Measurements from ENCODE around the gene DHH.

Gene DHH

DNA sequence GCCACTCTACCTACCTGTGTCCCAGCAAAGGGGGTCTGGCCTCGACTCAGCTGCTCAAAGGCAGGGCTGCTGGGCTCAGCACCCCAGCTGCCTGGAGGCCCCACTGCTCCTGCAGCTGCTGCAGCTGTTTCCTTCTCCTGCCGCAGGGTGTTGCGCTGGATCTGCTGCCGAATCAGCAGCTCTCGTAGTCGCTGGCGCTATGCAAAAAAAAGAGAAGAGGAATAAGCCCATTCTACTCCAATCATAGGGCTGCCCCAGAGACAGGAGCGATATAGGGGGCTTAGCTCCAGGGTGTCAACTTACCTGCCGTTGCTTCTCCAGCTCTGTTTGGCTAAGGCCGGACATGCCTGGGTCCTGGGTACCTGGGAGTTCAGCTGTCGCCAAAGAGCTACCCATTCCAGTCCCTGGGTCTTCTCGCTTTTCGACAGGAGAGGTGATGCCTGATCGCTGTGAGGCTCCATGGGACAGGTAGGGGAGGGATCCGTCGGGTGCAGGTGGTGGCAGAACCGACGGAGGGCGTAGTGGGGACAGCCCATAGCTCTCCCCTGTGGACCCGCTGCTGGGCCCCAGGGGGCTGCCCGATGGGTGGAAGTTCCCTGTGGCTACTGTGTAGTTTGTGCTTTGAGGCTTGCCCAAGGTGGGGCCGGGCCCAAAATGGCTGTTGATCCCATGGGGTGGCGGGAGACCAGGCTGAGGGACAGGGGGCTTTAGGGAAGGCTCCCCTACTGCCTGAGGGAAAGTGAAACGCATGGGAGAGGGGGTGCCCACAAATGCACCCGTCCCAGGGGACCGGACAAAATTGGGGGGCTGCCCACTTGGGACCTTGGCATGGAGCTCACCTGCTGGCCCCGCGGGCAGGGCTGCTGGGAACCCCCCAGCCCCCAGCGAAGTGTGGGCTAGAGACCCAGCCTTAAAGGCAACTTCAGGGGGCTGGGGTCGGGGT is 54.9 kb downstream of the DHH start:
- H3K9me2 ChIP-seq (replicated peaks; ENCODE audit: insufficient read depth, low read length) = no peaks in the 10 kb centered on the region
- no peaks in the 10 kb centered on the region for H3K27me3 ChIP-seq (ENCODE audit: low read length)
- H3K9me3 ChIP-seq (ENCODE audit: insufficient read depth, low read length) = no peaks in the 10 kb centered on the region
- TF ChIP-seq EZH2phosphoT487 (conservative IDR thresholded peaks at IDR 0.05; ENCODE audit: low read length) = no peak
- TF ChIP-seq, protein P1, sequence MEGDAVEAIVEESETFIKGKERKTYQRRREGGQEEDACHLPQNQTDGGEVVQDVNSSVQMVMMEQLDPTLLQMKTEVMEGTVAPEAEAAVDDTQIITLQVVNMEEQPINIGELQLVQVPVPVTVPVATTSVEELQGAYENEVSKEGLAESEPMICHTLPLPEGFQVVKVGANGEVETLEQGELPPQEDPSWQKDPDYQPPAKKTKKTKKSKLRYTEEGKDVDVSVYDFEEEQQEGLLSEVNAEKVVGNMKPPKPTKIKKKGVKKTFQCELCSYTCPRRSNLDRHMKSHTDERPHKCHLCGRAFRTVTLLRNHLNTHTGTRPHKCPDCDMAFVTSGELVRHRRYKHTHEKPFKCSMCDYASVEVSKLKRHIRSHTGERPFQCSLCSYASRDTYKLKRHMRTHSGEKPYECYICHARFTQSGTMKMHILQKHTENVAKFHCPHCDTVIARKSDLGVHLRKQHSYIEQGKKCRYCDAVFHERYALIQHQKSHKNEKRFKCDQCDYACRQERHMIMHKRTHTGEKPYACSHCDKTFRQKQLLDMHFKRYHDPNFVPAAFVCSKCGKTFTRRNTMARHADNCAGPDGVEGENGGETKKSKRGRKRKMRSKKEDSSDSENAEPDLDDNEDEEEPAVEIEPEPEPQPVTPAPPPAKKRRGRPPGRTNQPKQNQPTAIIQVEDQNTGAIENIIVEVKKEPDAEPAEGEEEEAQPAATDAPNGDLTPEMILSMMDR (IDR thresholded peaks at IDR 0.05; ENCODE audit: insufficient read depth, low read length, poor library complexity, severe bottlenecking) = no peak
- no peaks in the 10 kb centered on the region for H4K20me1 ChIP-seq (ENCODE audit: low read depth, low read length)
- no peak overlapping the region for H3K4me2 ChIP-seq (ENCODE audit: low read depth, low read length, poor library complexity, severe bottlenecking)
- no peaks in the 10 kb centered on the region for H3F3A ChIP-seq (ENCODE audit: insufficient read depth)
- no peak overlapping the region for H3K9ac ChIP-seq (ENCODE audit: low read length)
- H3K79me2 ChIP-seq (ENCODE audit: insufficient read depth, low read length) = no peaks in the 10 kb centered on the region
- no peak overlapping the region for H3K4me3 ChIP-seq (ENCODE audit: insufficient read depth, low read length, poor library complexity, severe bottlenecking)
- H3K36me3 ChIP-seq (ENCODE audit: low read length) = peaks cover 6% of the 10 kb centered on the region
- H3K27ac ChIP-seq (ENCODE audit: low read depth, low read length) = no peak overlapping the region
- H2AFZ ChIP-seq (ENCODE audit: low read depth, low read length, severe bottlenecking) = no peak overlapping the region

DNA sequence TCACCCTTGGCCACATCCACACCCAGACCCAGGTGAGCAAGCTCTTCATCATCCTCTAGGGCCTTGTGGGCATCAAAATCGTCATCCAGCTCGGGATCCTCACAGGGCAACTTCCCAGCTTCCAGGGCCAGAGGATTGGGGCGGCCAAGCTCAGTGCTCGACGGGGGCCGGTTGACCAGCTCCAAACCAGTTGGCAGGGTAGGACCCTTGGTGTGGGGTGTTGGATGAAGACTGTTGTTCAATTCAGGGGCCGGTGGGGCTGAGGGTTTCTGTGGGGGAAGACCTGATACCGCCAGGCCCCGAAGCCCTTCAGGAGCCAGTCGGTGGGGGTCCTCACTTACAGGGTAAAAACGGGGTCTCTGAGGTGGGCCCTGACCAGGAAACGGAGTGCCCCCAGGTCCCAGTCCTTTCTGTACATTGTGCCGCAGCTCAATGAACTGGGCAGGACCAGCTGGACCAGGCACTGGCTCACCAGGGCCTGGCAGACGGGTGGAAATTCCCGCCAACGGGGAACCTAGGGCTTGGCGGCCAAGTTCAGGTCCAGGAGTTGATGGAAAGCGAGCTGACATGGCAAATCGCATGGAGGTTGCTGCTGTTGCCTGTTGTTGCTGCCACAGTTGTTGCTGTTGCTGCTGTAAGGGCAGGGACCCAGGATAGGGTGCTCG is 56.2 kb downstream of the DHH start:
- H4K20me1 ChIP-seq (ENCODE audit: low read depth, low read length) = no peaks in the 10 kb centered on the region
- no peaks in the 10 kb centered on the region for H3K9me3 ChIP-seq (ENCODE audit: insufficient read depth, low read length)
- TF ChIP-seq, protein P1 (IDR thresholded peaks at IDR 0.05; ENCODE audit: insufficient read depth, low read length, poor library complexity, severe bottlenecking) = no peak
- no peak for TF ChIP-seq EZH2phosphoT487 (conservative IDR thresholded peaks at IDR 0.05; ENCODE audit: low read length)
- H3K9ac ChIP-seq (ENCODE audit: low read length) = no peak overlapping the region
- no peaks in the 10 kb centered on the region for H3F3A ChIP-seq (ENCODE audit: insufficient read depth)
- H3K4me3 ChIP-seq (ENCODE audit: insufficient read depth, low read length, poor library complexity, severe bottlenecking) = no peak overlapping the region
- H3K27me3 ChIP-seq (ENCODE audit: low read length) = no peaks in the 10 kb centered on the region
- no peaks in the 10 kb centered on the region for H3K9me2 ChIP-seq (replicated peaks; ENCODE audit: insufficient read depth, low read length)
- H3K79me2 ChIP-seq (ENCODE audit: insufficient read depth, low read length) = no peaks in the 10 kb centered on the region
- H2AFZ ChIP-seq (ENCODE audit: low read depth, low read length, severe bottlenecking) = no peak overlapping the region
- no peak overlapping the region for H3K4me2 ChIP-seq (ENCODE audit: low read depth, low read length, poor library complexity, severe bottlenecking)
- H3K27ac ChIP-seq (ENCODE audit: low read depth, low read length) = no peak overlapping the region
- H3K36me3 ChIP-seq (ENCODE audit: low read length) = peaks cover 6% of the 10 kb centered on the region

DNA sequence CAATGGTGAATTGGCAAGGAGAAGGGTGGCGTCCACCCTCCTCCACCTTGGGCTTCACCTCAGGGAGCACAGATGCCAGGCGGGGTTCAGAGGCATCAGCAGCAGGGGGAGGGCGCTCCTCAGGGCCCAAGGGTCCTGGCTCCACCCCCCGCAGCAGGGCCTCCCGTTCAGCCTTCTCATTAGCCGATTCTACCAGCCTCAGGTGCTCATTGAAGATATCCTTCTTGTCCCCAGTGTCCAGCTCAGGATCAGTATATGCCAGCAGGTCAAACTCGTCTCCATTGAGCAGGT is 56.7 kb downstream of the DHH start:
- H3K27me3 ChIP-seq (ENCODE audit: low read length) = no peaks in the 10 kb centered on the region
- no peak overlapping the region for H3K9ac ChIP-seq (ENCODE audit: low read length)
- H3F3A ChIP-seq (ENCODE audit: insufficient read depth) = no peaks in the 10 kb centered on the region
- H3K4me2 ChIP-seq (ENCODE audit: low read depth, low read length, poor library complexity, severe bottlenecking) = no peak overlapping the region
- peaks cover 4% of the 10 kb centered on the region for H3K36me3 ChIP-seq (ENCODE audit: low read length)
- TF ChIP-seq, protein P1 (IDR thresholded peaks at IDR 0.05; ENCODE audit: insufficient read depth, low read length, poor library complexity, severe bottlenecking) = no peak
- no peak for TF ChIP-seq EZH2phosphoT487 (conservative IDR thresholded peaks at IDR 0.05; ENCODE audit: low read length)
- no peak overlapping the region for H2AFZ ChIP-seq (ENCODE audit: low read depth, low read length, severe bottlenecking)
- H3K4me3 ChIP-seq (ENCODE audit: insufficient read depth, low read length, poor library complexity, severe bottlenecking) = no peak overlapping the region
- H4K20me1 ChIP-seq (ENCODE audit: low read depth, low read length) = no peaks in the 10 kb centered on the region
- no peaks in the 10 kb centered on the region for H3K9me2 ChIP-seq (replicated peaks; ENCODE audit: insufficient read depth, low read length)
- H3K79me2 ChIP-seq (ENCODE audit: insufficient read depth, low read length) = no peaks in the 10 kb centered on the region
- no peak overlapping the region for H3K27ac ChIP-seq (ENCODE audit: low read depth, low read length)
- H3K9me3 ChIP-seq (ENCODE audit: insufficient read depth, low read length) = no peaks in the 10 kb centered on the region
